T47D (cell line): Measurements from ENCODE around the gene AGER.

Experiments used
- DNase-seq, 2 experiments: peaks; one replicate each; pipeline versions ENCODE4 v3.0.0 to v3.0.0-alpha.2; 2011 to 2012; ENCODE audit warnings: low read depth in 1 of 2, low spot score in 1 of 2
- JUND ChIP-seq: IDR thresholded peaks from 2 replicates; pipeline ENCODE4 v1.6.1; 2012; ENCODE audit warnings: low read depth
- in situ Hi-C: cut with HindIII; loops from 2 replicates; pipeline ENCODE4 v1.10.0; 2016; ENCODE audit warnings: low sequenced_read_pairs, low pct_unique_long_range_greater_than_20kb

The AGER gene

GRCh38 chr6:32166411-32167061 lies 17.5 kb downstream of the AGER start:
- no peak for DNase-seq
- in situ Hi-C loops = no loop called here
- TF ChIP-seq JUND = no peak

DNA sequence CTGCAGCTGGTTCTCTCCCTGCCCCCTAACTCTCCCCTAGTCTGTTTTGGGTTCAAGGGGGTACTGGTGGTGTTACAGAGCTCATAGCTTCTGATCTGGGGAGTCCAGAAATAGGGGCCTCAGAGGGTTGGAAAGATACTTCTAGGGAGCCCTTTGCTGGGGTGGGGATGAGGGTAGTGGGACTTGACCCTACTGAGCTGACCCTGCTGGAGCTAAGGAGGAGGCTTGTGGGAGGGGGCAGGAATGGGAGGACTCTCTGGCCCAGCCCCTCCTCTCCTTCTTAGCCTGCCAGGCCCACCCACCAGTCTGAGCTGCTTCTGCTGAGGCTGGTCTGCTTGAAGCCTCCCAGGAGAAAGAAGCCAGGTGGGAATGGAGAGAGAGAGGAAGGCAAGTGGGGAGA lies 19.8 kb downstream of the AGER start, which contains the start of gene EGFL8:
Gene EGFL8 (plus strand): TSS at position 301 of the 400 bp plus-strand sequence. CDS start 1,571 bp downstream, outside the sequence.
- TF ChIP-seq JUND = no peak
- DNase-seq = no peak
- in situ Hi-C loops = no loop called here

- in situ Hi-C loops = no loop called here
- no peak for DNase-seq
- TF ChIP-seq JUND = no peak
Measured at GRCh38 chr6:32163559-32164258, 20.3 kb downstream of the AGER start.

DNA sequence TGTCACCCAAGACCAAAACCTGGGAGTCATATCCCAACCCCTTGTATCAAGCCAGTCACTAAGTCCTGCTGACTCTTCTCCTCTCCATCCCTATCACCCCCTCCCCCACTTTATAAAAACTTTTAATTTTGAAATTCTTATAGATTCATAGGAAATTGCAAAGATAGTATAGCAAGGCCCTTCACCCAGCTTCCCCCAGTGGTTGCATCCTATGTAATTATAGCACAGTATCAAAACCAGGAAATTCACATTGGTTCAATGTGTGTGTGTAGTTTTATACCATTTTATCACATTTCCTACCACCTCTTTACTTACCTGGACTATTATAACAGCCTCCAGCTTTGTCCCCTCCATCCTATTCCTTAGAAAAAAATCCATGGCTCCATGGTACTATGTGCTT lies 26.0 kb downstream of the AGER start:
- in situ Hi-C loops = no loop called here
- TF ChIP-seq JUND = no peak

GRCh38 chr6:32156891-32157290 lies 27.2 kb downstream of the AGER start:
- no peak for DNase-seq
- no peak for TF ChIP-seq JUND
- in situ Hi-C loops = no loop called here

More for the DNA sequence above, 26.0 kb downstream of the AGER start:
- DNase-seq = no peak

DNA sequence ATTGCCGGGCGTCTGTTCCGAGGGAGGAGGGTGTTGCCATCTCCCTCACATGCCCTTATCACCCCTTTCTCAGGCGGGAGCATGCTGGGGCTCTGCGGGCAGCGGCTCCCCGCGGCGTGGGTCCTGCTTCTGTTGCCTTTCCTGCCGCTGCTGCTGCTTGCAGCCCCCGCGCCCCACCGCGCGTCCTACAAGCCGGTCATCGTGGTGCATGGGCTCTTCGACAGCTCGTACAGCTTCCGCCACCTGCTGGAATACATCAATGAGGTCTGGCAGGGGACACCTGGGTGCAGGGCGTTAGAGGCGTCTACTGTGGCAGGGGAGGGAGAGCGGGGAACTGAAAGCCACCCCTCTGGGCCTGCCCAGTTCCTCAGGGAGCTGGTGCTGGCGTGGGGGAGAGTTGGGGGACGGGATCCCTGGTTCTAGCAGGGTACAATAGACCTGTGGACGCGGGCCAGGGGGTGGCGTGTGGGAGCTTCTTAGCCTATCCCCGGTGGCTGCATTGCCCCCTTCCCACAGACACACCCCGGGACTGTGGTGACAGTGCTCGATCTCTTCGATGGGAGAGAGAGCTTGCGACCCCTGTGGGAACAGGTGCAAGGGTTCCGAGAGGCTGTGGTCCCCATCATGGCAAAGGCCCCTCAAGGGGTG lies 29.4 kb downstream of the AGER start:
- in situ Hi-C loops = no loop called here
- peak; percentile 79 to 90 for DNase-seq
- TF ChIP-seq JUND = no peak

DNA sequence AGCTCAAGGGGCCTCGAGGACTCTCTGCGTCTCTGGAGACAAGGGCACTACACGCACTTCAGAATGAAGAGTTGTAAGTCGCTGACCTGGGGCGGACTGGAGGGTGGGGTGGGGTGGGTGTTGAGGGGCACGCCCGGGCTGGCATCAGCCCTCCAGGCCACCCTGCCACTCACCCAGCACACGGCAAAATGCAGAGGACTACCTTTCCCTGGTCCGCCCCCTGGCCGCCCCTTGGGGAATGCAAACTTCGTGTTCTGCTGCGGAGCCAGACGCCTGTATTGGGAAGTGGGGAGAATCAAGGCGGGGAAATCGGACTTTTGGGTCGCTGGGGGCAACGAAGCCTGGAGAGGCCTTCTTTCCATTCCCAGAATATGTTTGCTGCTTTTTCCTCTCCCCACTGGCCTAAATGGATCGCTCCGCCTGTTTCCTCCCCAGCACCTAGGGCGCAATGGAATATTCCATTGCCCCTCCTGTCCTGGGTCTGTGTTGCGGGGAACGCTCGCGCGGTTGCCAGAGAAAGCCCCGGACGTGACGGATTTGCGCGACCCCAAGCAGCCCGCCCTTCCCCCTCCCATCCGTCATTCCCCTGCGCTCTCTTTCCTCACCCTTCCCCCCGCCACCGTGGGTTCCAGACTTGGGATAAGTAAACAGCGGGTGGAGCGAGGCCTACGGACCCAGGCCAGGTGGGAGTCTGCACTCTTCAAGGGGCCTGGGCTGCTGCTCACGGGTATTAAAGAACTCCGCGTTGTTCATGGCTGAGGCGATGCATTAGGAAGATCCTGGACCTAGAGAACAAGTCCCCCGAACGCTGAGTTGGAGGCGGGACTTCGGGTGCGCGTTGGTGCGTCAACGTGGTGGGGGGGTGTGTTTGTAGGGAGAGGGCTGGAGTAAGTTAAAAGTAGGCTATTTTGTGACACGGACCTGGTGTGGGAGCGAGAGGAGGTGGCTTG lies 30.2 kb downstream of the AGER start, which contains the start of gene PPT2:
Gene PPT2 (plus strand): TSS at position 578 of the 950 bp plus-strand sequence. CDS start 454 bp downstream, outside the sequence.
- in situ Hi-C loops = no loop called here
- peak; percentile 78 to 93 for DNase-seq
- TF ChIP-seq JUND = no peak

DNA sequence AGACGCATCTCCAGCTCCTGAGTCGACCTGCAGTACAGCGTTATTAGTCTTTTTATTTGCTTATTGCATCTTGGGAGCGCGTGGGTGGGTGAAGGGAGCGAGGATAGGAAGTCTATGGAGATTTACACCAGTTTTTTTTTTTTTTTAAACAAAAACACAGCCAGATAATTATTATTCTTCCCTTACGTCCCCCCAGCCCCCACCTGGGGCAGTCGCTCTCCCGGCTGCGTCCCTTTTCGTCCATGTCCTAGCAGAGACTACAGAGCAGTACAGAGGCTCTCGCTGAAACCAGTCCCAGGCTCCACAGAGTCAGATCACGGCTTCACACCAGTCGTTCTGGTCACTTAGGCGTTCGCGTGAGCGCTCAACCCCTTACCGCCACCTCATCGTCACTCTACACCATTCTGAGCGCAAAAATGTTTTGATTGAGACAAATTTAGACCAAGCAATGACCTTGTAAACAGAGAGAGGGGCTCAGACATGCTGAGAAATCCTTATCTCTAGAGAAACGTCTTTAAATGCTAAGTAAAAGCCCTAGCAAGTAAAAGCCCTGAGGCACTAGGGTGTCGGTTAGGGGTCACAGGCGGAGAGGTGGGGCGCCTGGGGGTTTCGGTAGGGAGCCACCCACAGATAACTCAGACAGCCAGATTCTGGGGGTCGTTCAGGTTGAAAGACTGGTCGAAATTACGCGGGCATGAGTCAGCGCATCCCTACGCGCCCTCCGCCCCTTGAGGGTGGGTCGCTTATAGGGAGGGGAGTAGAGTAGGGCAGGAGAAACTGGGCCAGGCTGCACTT lies 31.1 kb downstream of the AGER start:
- TF ChIP-seq JUND = no peak
- DNase-seq = peak in 1 of 2 experiments; percentile 42
- in situ Hi-C loops = no loop called here

- no peak for TF ChIP-seq JUND
- in situ Hi-C loops = no loop called here
- DNase-seq = no peak
Measured at GRCh38 chr6:32151863-32152768, 31.9 kb downstream of the AGER start, which contains the start of gene PRRT1. TSS of gene PRRT1 (minus strand) at chr6:32151939. CDS start at chr6:32151827, 112 bp downstream.

GRCh38 chr6:32151181-32151862 lies 32.7 kb downstream of the AGER start:
- in situ Hi-C loops = no loop called here
- no peak for DNase-seq
- TF ChIP-seq JUND = no peak
